Measurements from ENCODE around the gene LTBP1. TPM values are rescaled to one million over a fixed set of nuclear protein-coding genes. Genes with fewer than 3 reads are reported as not detected.

Gene LTBP1
- total and polyA plus RNA-seq, 10 of the 15 experiments (the other 5 are each of a cell fraction or from before 2014, with no cell fraction given) = 0.01 to 0.28 (median 0.12) TPM; not detected in 2

GRCh38 chr2:33042819-33043218 lies 96.1 kb downstream of the LTBP1 start:
- no TSS peak for BruUV-seq (replicated peaks)
- no peak overlapping the region for H3K27ac ChIP-seq (ENCODE audit: control insufficient read depth, insufficient read depth)
- no peaks in the 10 kb centered on the region for H3K9me3 ChIP-seq (replicated peaks; ENCODE audit: control insufficient read depth, insufficient read depth, low read length)
- WGBS (ENCODE audit: insufficient coverage, insufficient replicate concordance, low lambda C conversion rate, missing lambda C conversion rate) = 73% methylated on average over 3 of the region's 3 CpGs
- H3K79me2 ChIP-seq (ENCODE audit: control insufficient read depth, insufficient read depth, low read length) = no peaks in the 10 kb centered on the region
- H3K4me2 ChIP-seq (ENCODE audit: control insufficient read depth, insufficient read depth) = no peak overlapping the region
- TF ChIP-seq, protein P1, sequence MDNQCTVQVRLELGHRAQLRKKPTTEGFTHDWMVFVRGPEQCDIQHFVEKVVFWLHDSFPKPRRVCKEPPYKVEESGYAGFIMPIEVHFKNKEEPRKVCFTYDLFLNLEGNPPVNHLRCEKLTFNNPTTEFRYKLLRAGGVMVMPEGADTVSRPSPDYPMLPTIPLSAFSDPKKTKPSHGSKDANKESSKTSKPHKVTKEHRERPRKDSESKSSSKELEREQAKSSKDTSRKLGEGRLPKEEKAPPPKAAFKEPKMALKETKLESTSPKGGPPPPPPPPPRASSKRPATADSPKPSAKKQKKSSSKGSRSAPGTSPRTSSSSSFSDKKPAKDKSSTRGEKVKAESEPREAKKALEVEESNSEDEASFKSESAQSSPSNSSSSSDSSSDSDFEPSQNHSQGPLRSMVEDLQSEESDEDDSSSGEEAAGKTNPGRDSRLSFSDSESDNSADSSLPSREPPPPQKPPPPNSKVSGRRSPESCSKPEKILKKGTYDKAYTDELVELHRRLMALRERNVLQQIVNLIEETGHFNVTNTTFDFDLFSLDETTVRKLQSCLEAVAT (IDR thresholded peaks at IDR 0.05) = no peak
- TF ChIP-seq NFYB (IDR thresholded peaks at IDR 0.05; ENCODE audit: insufficient read depth, low read depth, low read length) (no peak), ZNF622 (IDR thresholded peaks at IDR 0.05) (no peak), EZH2 (IDR thresholded peaks at IDR 0.05; ENCODE audit: borderline replicate concordance, control insufficient read depth, low read depth, low read length) (no peak), TARDBP (IDR thresholded peaks at IDR 0.05; ENCODE audit: borderline replicate concordance) (no peak), BACH1 (IDR thresholded peaks at IDR 0.05; ENCODE audit: borderline replicate concordance) (no peak), ESRRA (IDR thresholded peaks at IDR 0.05; ENCODE audit: low read length) (no peak), NRF1 (conservative IDR thresholded peaks at IDR 0.05; ENCODE audit: low read depth, low read length) (no peak), CEBPB (IDR thresholded peaks at IDR 0.05; ENCODE audit: borderline replicate concordance in 1 of 2, low read depth in 2 of 2, low read length in 2 of 2) (no peak), NFIC (IDR thresholded peaks at IDR 0.05; ENCODE audit: low read depth, low read length) (no peak), MXI1 (IDR thresholded peaks at IDR 0.05; ENCODE audit: low read depth, low read length) (no peak), IRF5 (IDR thresholded peaks at IDR 0.05; ENCODE audit: borderline replicate concordance) (no peak), CBX5 (IDR thresholded peaks at IDR 0.05; ENCODE audit: low read depth) (no peak), FOS (IDR thresholded peaks at IDR 0.05; ENCODE audit: borderline replicate concordance, extremely low read depth, insufficient read length) (no peak)
- TF ChIP-seq, protein P2, sequence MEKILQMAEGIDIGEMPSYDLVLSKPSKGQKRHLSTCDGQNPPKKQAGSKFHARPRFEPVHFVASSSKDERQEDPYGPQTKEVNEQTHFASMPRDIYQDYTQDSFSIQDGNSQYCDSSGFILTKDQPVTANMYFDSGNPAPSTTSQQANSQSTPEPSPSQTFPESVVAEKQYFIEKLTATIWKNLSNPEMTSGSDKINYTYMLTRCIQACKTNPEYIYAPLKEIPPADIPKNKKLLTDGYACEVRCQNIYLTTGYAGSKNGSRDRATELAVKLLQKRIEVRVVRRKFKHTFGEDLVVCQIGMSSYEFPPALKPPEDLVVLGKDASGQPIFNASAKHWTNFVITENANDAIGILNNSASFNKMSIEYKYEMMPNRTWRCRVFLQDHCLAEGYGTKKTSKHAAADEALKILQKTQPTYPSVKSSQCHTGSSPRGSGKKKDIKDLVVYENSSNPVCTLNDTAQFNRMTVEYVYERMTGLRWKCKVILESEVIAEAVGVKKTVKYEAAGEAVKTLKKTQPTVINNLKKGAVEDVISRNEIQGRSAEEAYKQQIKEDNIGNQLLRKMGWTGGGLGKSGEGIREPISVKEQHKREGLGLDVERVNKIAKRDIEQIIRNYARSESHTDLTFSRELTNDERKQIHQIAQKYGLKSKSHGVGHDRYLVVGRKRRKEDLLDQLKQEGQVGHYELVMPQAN (conservative IDR thresholded peaks at IDR 0.05) = no peak
- TF ChIP-seq, protein P3, sequence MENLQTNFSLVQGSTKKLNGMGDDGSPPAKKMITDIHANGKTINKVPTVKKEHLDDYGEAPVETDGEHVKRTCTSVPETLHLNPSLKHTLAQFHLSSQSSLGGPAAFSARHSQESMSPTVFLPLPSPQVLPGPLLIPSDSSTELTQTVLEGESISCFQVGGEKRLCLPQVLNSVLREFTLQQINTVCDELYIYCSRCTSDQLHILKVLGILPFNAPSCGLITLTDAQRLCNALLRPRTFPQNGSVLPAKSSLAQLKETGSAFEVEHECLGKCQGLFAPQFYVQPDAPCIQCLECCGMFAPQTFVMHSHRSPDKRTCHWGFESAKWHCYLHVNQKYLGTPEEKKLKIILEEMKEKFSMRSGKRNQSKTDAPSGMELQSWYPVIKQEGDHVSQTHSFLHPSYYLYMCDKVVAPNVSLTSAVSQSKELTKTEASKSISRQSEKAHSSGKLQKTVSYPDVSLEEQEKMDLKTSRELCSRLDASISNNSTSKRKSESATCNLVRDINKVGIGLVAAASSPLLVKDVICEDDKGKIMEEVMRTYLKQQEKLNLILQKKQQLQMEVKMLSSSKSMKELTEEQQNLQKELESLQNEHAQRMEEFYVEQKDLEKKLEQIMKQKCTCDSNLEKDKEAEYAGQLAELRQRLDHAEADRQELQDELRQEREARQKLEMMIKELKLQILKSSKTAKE (IDR thresholded peaks at IDR 0.05; ENCODE audit: low read depth, poor library complexity, severe bottlenecking) = no peak
- FAIRE-seq (no peak), DNase-seq (ENCODE audit: low read depth, low spot score) (no peak), ATAC-seq (no peak)
- H3K9ac ChIP-seq (ENCODE audit: control insufficient read depth, insufficient read depth, low read length) = no peak overlapping the region
- no peaks in the 10 kb centered on the region; a peak in 1 of 4 replicates for H3K27me3 ChIP-seq (replicated peaks in 1 of 2; ENCODE audit: control insufficient read depth in 2 of 2, insufficient read depth in 2 of 2, low read length in 1 of 2)
- SMC1A ChIA-PET (ENCODE audit: uncharacterized antibody, unreplicated experiment) = interaction anchor here (1.0 to 1.1 kb wide), 2 partner anchors 9 to 10 kb away, joined by 3 read pairs; no protein-coding TSS in a partner anchor
- intact Hi-C loops (cut with micrococcal nuclease; ENCODE audit: unreplicated experiment) (no loop called here), in situ Hi-C loops (cut with MboI) (no loop called here)
- no peak overlapping the region for H2AFZ ChIP-seq (ENCODE audit: control insufficient read depth, low read depth, low read length)
- no peak overlapping the region for H3K4me3 ChIP-seq
- POLR2A ChIA-PET = no interaction called here
- RAD21 ChIA-PET (ENCODE audit: unreplicated experiment) = no interaction called here
- H3K4me1 ChIP-seq (ENCODE audit: control insufficient read depth, insufficient read depth, low read length) = no peaks in the 10 kb centered on the region
- H3K36me3 ChIP-seq (ENCODE audit: control insufficient read depth in 2 of 2, insufficient read depth in 2 of 2, low read length in 1 of 2) = no peaks in the 10 kb centered on the region
- H4K20me1 ChIP-seq (ENCODE audit: control insufficient read depth, insufficient read depth) = no peaks in the 10 kb centered on the region
- CTCF ChIA-PET = interaction anchor here (0.7 kb wide), 1 partner anchor 9 kb away, joined by 3 read pairs; no protein-coding TSS in a partner anchor

Measured in GM12878 (cell line).